PC-9 (cell line): ENCODE results near the gene WIPF1.

Source experiments
- CTCF ChIP-seq: fragments of 200-600 bp; sonication (generic); conservative IDR thresholded peaks from 2 replicates; pipeline ENCODE4 v1.6.1; 2017; ENCODE audit warnings: mixed run types, antibody characterized with exemption, mild to moderate bottlenecking, moderate library complexity
- EZH2 ChIP-seq: fragments of 200-600 bp; sonication (generic); IDR thresholded peaks from 2 replicates; pipeline ENCODE4 v1.8.0; 2017; ENCODE audit warnings: antibody characterized with exemption, low read depth

- TF ChIP-seq CTCF (no peak), EZH2 (no peak)
These were observed 10.6 kb upstream of the WIPF1 start for GRCh38 chr2:174607989-174608865.
